Measurements from ENCODE around the gene P3H4.

GRCh38 chr17:41782142-41782541 is 29.6 kb downstream of the P3H4 start:
- TF ChIP-seq POLR2A (IDR thresholded peaks at IDR 0.05) = no peak
- no peak for TF ChIP-seq CTCF (IDR thresholded peaks at IDR 0.05)

All from esophagus squamous epithelium (tissue), 4 donors.